Large intestine (tissue), 12 donors: ENCODE measurements around the gene NAT8. TPM values are rescaled to one million over a fixed set of nuclear protein-coding genes. Genes with fewer than 3 reads are reported as not detected.
A peak's percentile ranks its signal among the peaks of the same experiment; 100 is the strongest.
"Not testable (repeated sequence)": the region's sequence is repeated elsewhere in the genome, so short reads cannot be mapped to it uniquely, and the experiment has no call there.

Experiments used
- DNase-seq, 2 donors: peaks; one replicate each; pipeline versions ENCODE4 v3.0.0 to v3.0.0-alpha.2; 2013
- H3K27ac ChIP-seq: one replicate; pipeline ENCODE4 v1.5.1; 2013; ENCODE audit warnings: low read length
- H3K27me3 ChIP-seq: 2 replicates; pipeline ENCODE4 v1.6.1; 2013; ENCODE audit warnings: low read length; ENCODE audit not compliant: control insufficient read depth, insufficient read depth
- H3K36me3 ChIP-seq: 2 replicates; pipeline ENCODE4 v1.6.1; 2013; ENCODE audit warnings: low read length; ENCODE audit not compliant: control insufficient read depth, insufficient read depth
- H3K4me1 ChIP-seq: one replicate; pipeline ENCODE4 v1.6.1; 2013; ENCODE audit warnings: low read length; ENCODE audit not compliant: control insufficient read depth, insufficient read depth
- H3K4me3 ChIP-seq: one replicate; pipeline ENCODE4 v1.5.1; 2013; ENCODE audit warnings: low read length
- H3K9me3 ChIP-seq: one replicate; pipeline ENCODE4 v1.6.1; 2013; ENCODE audit warnings: mild to moderate bottlenecking, low read depth, low read length, moderate library complexity; ENCODE audit not compliant: control insufficient read depth
- WGBS: methylation state at CpG from one replicate; pipeline ENCODE4 v1.1.5; 2013; ENCODE audit warnings: low lambda C conversion rate; ENCODE audit not compliant: insufficient coverage; 5-methylcytosine and 5-hydroxymethylcytosine counted together
- long read RNA-seq, 11 donors: transcript quantifications; one replicate each; lab custom pipeline, GENCODE V29; 2026
- polyA plus RNA-seq: library from polyadenylated mRNA; unstranded; fragments of 120-200 nt; gene quantifications from one replicate; pipeline ENCODE4 v1.2.1, GENCODE V29; 2013

NAT8 gene, protein sequence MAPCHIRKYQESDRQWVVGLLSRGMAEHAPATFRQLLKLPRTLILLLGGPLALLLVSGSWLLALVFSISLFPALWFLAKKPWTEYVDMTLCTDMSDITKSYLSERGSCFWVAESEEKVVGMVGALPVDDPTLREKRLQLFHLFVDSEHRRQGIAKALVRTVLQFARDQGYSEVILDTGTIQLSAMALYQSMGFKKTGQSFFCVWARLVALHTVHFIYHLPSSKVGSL
- polyA plus RNA-seq, result 0.46 TPM
- long read RNA-seq, donor 1, result 0 reads
- long read RNA-seq, donor 2, result 0 reads
- long read RNA-seq, donor 3, result 0 reads
- long read RNA-seq, donor 4, result 0 reads
- long read RNA-seq, donor 5, result 0 reads
- long read RNA-seq, donor 6, partial matches to known transcripts, result 0 of 1 reads
- long read RNA-seq, donor 6, other reads (novel, unspliced or antisense), result 0 of 1 reads
- long read RNA-seq, donor 7, result 0 reads
- long read RNA-seq, donor 8, result 0 reads
- long read RNA-seq, donor 9, partial matches to known transcripts, result 0 of 1 reads
- long read RNA-seq, donor 9, other reads (novel, unspliced or antisense), result 0 of 1 reads
- long read RNA-seq, donor 10, result 0 reads
- long read RNA-seq, donor 11, result 0 reads

DNA sequence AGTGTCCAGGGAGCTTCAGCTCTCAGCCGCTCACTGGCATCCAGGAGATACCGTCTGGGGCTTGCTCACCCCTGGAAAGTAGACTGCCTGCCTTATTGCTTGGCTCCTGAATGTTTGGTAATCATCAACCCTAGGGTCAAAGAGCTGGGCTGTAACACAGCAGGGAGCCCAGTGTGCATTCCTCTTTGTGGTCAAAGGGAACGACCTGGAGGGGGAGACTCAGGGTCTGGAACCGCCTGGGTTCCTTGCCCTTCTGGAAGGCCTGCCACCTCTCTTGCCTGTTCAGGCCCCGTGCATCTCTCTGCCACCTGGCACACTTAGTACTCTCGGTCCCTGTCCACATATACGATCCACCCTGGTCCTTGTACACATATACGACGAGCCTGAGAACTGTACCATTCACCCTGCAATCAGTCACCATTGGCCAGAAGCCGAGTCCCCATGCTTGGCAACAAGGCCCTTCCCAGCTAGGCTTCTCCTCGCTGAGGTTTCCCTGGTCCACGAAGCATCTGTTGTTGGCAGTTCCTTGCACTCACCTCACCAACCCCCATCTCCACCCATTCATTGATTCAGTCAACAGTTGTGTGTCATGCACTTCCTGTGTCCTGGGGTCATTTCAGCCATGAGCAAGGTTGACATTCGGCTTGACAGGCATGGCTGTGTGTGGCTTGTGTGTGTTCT, at the start of gene NAT8:
TSS of gene NAT8 (minus strand) at position 85 of the 681 bp plus-strand sequence. CDS start 794 bp downstream, outside the sequence.
- Histone ChIP-seq H3K4me1 (peaks cover 10% of the 10 kb centered on the region), H3K36me3 (no peaks in the 10 kb centered on the region), H3K27me3 (no peaks in the 10 kb centered on the region), H3K27ac (no peak within 1 kb of the TSS), H3K9me3 (peaks cover 4% of the 10 kb centered on the region), H3K4me3 (no peak within 1 kb of the TSS)
- WGBS, result 100% methylated on average over 1 of the region's 13 CpGs
- DNase-seq, result no peak

DNA sequence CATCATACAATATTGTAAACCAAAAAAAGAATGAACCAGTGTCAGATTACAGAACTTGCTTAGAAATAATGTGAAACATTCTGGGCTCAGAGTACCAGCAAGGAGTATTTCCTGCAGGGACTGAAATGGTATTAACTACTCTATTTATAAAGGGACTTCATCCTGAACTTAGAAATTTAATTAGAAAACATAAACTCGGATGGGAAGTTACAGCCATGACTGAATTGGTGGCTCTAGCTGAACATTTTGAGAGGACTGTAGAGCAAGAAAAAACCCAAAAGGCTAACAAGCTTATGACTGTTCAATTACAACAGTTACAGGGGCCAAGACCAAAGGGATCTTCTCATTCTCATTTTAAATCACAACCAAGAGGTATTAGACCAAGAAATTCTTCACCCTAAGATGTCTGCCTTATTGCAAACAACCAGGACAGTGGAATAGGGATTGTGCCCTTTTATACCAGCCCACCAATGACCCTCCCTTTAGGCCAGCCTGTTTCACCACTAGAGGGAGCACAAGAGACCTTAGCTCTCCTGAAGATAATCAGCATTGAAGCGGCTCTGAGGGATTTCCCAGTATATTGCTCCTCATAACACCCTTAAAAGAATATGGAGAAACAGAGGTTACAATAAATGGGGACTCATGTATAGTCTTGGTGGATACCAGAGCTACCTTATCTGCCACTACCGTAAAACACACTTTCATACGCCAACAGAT, 48.3 kb upstream of the NAT8 start:
- H3K4me1 ChIP-seq, result peaks cover 11% of the 10 kb centered on the region
- not testable (repeated sequence) for H3K36me3 ChIP-seq, H3K27ac ChIP-seq, H3K9me3 ChIP-seq, H3K27me3 ChIP-seq, H3K4me3 ChIP-seq
- peak in 1 of 2 donors; percentile 31 for DNase-seq
- no CpG with 5 or more reads among the region's 4 CpGs for WGBS

DNA sequence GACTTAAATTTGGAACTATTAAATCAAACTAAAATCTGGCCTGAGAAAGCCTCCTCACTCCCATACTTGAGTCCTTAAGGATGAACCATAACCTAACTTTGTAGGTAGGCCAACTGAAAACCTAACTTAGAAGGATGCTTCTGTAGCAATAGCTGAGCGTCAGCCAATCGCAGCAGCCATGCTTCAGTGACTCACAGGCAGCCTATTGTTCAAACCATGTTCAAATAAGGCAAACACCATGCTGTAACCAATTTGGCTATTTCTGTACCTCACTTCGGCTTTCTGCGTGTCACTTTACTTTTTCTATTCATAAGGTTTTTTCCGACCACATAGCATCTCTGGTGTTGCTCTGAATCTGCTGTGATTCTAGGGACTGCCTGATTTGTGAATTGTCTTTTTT, 46.3 kb upstream of the NAT8 start:
- H3K27me3 ChIP-seq, DNase-seq, H3K4me3 ChIP-seq, H3K36me3 ChIP-seq, H3K9me3 ChIP-seq, H3K27ac ChIP-seq: not testable (repeated sequence)
- WGBS, result 92% methylated on average over 2 of the region's 5 CpGs
- peaks cover 12% of the 10 kb centered on the region for H3K4me1 ChIP-seq

DNA sequence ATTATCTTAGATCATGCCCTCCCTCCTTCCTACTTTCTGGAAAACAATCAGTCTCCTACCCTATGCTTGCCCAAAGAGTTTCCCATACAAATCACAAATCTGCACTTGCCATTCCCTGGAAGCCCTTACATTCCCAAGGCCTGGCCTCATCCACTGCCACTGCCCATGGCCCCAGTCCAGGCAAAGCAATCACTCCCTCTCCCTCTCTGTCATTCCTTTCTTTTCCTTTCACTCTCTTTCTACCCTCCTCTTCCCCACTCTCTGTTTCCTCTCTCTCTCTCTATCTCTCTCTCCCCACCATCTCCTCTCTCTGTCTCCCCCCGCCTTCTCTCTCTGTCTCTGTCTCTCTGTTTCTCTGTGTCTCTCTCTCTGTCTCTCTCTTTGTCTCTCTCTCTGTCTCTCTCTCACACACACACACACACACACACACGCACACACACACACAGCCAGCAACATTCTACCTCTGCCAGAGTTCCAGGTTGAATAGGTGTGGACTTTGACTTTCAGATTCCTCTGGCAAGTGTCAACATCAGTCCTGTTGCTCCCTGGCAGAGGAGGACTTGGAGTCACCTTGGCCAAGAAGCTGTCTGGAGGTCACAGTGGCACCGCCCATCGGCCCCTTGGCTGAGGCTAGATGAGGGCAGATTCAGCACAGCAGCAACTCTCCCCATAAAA, 43.7 kb upstream of the NAT8 start:
- H3K4me3 ChIP-seq, result no peak overlapping the region
- DNase-seq, result peak; percentile 90 to 92
- peak overlapping the region; percentile 85 for H3K27ac ChIP-seq
- peaks cover 12% of the 10 kb centered on the region for H3K4me1 ChIP-seq
- no peaks in the 10 kb centered on the region for H3K36me3 ChIP-seq
- 75% methylated on average over 1 of the region's 4 CpGs for WGBS
- H3K27me3 ChIP-seq, result no peaks in the 10 kb centered on the region
- no peaks in the 10 kb centered on the region for H3K9me3 ChIP-seq

DNA sequence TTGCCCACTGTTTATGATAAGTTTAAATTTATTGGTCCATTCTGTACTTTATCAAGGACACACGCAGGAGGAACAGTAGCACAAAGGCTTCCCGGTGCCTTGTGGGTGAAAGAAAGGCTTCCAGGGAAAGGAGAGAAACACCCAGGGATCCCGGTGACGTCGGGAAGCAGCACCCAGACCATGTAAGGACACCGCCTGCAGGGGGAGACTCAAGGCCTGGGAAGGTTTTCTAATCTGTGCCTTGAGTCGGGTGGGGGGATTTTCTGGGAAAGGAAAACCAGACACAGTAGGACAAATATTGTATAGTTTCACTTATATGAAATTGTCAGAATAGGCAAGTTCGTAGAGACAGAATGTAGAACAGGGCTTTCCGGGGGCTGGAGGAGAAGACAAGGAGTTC, 42.7 kb upstream of the NAT8 start:
- peak in 1 of 2 donors; percentile 39 for DNase-seq
- WGBS, result 94% methylated on average over 2 of the region's 9 CpGs
- H3K4me1 ChIP-seq, result peaks cover 12% of the 10 kb centered on the region

DNA sequence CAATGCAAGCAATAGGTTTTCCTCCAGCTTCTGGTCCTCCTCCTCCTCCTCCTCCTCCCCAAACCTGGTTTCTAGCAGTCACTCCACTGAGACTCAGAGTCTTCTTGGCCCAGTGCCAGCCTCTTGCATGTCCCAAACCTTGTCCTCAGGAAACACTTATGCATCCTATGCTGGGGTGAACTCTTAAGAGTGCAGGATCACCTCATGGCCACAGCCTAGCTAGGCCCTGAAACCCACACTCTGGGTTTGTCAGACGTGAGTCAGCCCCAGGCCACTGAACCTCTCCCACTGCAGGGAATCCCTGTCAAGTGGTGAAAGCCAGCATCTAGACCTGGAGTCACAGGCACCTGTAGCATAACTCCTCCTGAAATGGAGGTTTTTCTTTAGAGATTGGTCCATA, 42.1 kb upstream of the NAT8 start:
- H3K9me3 ChIP-seq, H3K36me3 ChIP-seq, H3K27ac ChIP-seq, DNase-seq, H3K27me3 ChIP-seq, H3K4me3 ChIP-seq: not testable (repeated sequence)
- WGBS, result no CpG with 5 or more reads among the region's 1 CpG
- peaks cover 12% of the 10 kb centered on the region for H3K4me1 ChIP-seq

More for the DNA sequence above, 42.7 kb upstream of the NAT8 start:
- not testable (repeated sequence) for H3K36me3 ChIP-seq, H3K9me3 ChIP-seq, H3K27ac ChIP-seq, H3K27me3 ChIP-seq, H3K4me3 ChIP-seq

DNA sequence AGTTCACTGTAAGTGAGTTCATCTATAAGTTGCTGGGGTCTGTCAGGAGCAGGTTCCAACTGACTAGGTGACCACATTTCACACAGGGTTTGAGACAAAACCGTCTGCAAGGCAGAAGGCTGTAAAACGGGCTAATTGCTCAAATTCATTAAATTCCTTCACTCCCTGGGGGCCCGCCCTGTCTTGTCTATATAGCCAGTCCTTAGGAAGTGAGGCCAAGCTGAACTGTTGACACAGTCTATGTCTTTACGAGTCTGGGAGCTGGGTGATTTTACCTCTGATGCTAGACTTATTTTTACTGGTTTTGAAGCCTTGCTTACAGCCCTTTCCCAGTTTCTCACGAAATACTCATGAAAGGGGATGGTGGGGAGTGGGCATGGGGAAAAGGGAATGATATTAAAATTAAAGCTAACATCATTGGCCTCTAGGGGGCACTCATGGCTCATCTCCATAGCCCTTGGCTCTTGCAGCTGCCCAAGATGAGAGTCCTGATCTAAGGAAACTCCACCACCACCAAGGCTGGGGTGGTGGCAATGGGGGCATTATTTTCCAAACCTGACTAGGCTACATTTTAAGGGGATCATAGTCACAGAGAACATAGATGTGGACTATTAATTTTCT, 37.8 kb upstream of the NAT8 start:
- H3K4me3 ChIP-seq, H3K9me3 ChIP-seq, H3K27me3 ChIP-seq, H3K36me3 ChIP-seq, H3K4me1 ChIP-seq, H3K27ac ChIP-seq: not testable (repeated sequence)
- peak in 1 of 2 donors; percentile 9 for DNase-seq
- WGBS, result no CpG with 5 or more reads among the region's 5 CpGs

DNA sequence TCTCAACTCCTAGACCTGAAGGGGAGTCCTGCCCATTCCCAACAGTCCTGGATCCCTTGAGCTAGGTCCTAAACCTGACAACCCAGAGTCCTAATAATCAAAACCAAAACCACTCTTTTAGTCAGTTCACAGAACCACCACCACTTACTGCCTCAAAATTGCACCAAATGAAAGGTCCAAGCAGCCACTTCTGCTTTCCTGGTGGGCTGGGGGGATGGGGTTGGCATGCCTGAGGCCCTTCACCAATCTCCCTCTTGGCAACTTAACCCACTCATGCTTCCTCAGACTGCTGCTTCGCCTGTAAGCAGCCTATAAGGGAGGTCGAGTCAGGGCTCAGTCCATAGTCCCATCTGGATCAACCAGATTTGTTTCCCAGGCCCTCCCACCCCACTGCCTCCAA, 37.0 kb upstream of the NAT8 start:
- not testable (repeated sequence) for H3K4me1 ChIP-seq, H3K4me3 ChIP-seq, H3K27me3 ChIP-seq, H3K27ac ChIP-seq, H3K36me3 ChIP-seq, DNase-seq, H3K9me3 ChIP-seq
- WGBS, result no CpG with 5 or more reads among the region's 2 CpGs

DNA sequence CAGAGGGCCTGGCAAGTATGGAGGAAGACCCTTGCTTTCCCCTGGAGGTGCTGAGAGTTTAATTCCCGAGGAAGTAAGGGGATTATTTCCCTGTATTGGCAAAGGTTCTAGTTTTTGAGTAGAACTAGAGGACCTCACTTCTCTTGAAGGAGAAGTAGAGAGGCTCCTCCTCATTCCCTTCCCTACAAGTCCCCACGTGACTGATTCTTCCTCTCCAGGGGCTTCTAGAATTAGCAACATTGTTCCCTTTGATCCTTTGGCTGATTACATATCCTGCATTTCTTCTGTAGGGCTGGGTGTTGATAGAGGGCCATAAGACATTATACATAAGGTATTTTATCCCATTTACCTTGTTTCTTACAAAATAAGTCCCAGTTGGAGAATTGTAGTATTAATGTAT, 35.8 kb upstream of the NAT8 start:
- not testable (repeated sequence) for H3K27ac ChIP-seq, H3K4me3 ChIP-seq, DNase-seq, H3K36me3 ChIP-seq, H3K27me3 ChIP-seq, H3K4me1 ChIP-seq, H3K9me3 ChIP-seq
- WGBS, result no CpG with 5 or more reads among the region's 2 CpGs
